Measurements from ENCODE around the gene HEXIM1. TPM values are rescaled to one million over a fixed set of nuclear protein-coding genes. Genes with fewer than 3 reads are reported as not detected.
A peak's percentile ranks its signal among the peaks of the same experiment; 100 is the strongest.

HEXIM1 gene
- total and polyA plus RNA-seq, 4 donors, result 40.8 to 64.0 (median 55.7) TPM

DNA sequence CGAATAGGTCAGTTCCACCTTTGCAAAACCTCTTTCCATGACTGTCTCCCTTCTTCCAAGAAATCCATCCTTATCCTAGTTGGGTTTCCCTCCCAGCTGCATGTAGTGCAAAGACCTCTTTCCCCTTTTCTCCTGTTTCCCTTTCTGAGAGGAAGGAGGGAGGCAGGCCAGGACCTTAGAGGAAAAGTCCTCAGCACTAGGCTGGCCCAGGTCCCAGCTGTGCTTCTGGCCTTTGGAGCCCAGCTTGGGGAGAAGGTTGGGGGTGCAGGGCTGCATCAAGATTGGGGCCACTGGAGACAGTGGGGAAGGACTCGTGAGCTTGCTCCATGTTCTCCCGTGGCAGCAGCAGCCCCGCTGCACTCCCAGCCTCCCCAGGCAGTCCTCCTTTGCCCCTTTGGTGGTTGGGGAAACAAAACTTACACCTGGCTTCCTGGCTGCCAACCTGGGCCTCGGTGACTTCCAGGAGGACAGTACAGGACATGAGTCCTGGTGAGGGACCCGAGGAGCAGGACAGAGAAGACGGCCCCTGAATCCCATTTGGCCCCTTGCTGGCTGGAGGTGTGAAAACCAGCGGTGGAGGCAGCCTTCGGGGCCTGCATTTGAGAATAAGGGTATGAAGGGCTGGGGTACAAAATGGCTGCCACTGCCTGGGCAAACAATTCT lies 13.9 kb downstream of the HEXIM1 start:
- intact Hi-C loops (cut with DNase I), result no loop called here
- WGBS, 2 donors, result 52 to 53% methylated on average over 9 of the region's 9 CpGs
- DNase-seq (peak in 1 of 2 donors; percentile 61), ATAC-seq (ENCODE audit: low FRiP score) (no peak)
- H3K4me3 ChIP-seq (ENCODE audit: low read length in 2 of 2), result no peak overlapping the region
- H3K4me1 ChIP-seq (ENCODE audit: control insufficient read depth in 1 of 2, insufficient read depth in 2 of 2, low read length in 2 of 2), result no peaks in the 10 kb centered on the region
- no peaks in the 10 kb centered on the region for H3K27me3 ChIP-seq (ENCODE audit: control insufficient read depth in 1 of 2, insufficient read depth in 2 of 2, low read length in 1 of 2)
- no peaks in the 10 kb centered on the region for H3K9me3 ChIP-seq (ENCODE audit: control insufficient read depth, low read length)
- peak overlapping the region in 1 of 2 donors; percentile 37 for H3K27ac ChIP-seq (ENCODE audit: low read depth in 1 of 2, low read length in 2 of 2)
- no peaks in the 10 kb centered on the region for H3K36me3 ChIP-seq (ENCODE audit: control insufficient read depth in 1 of 2, insufficient read depth in 2 of 2, low read length in 1 of 2)

GRCh38 chr17:45164734-45165269 lies 16.5 kb downstream of the HEXIM1 start:
- no peaks in the 10 kb centered on the region for H3K36me3 ChIP-seq (ENCODE audit: control insufficient read depth in 1 of 2, insufficient read depth in 2 of 2, low read length in 1 of 2)
- no peaks in the 10 kb centered on the region for H3K4me1 ChIP-seq (ENCODE audit: control insufficient read depth in 1 of 2, insufficient read depth in 2 of 2, low read length in 2 of 2)
- 91 to 92% methylated on average over 7 of the region's 7 CpGs for WGBS, 2 donors
- DNase-seq (peak in 1 of 2 donors; percentile 26), ATAC-seq (ENCODE audit: low FRiP score) (no peak)
- H3K27ac ChIP-seq (ENCODE audit: low read depth in 1 of 2, low read length in 2 of 2), result no peak overlapping the region
- intact Hi-C loops (cut with DNase I), result no loop called here
- no peaks in the 10 kb centered on the region for H3K9me3 ChIP-seq (ENCODE audit: control insufficient read depth, low read length)
- H3K4me3 ChIP-seq (ENCODE audit: low read length in 2 of 2), result no peak overlapping the region
- no peaks in the 10 kb centered on the region for H3K27me3 ChIP-seq (ENCODE audit: control insufficient read depth in 1 of 2, insufficient read depth in 2 of 2, low read length in 1 of 2)

GRCh38 chr17:45168991-45169752 lies 20.9 kb downstream of the HEXIM1 start:
- intact Hi-C loops (cut with DNase I), result no loop called here
- Histone ChIP-seq H3K27ac (ENCODE audit: low read depth in 1 of 2, low read length in 2 of 2) (no peak overlapping the region), H3K4me1 (ENCODE audit: control insufficient read depth in 1 of 2, insufficient read depth in 2 of 2, low read length in 2 of 2) (no peaks in the 10 kb centered on the region), H3K36me3 (ENCODE audit: control insufficient read depth in 1 of 2, insufficient read depth in 2 of 2, low read length in 1 of 2) (no peaks in the 10 kb centered on the region), H3K27me3 (ENCODE audit: control insufficient read depth in 1 of 2, insufficient read depth in 2 of 2, low read length in 1 of 2) (no peaks in the 10 kb centered on the region), H3K4me3 (ENCODE audit: low read length in 2 of 2) (no peak overlapping the region), H3K9me3 (ENCODE audit: control insufficient read depth, low read length) (no peaks in the 10 kb centered on the region)
- ATAC-seq (ENCODE audit: low FRiP score) (no peak), DNase-seq (peak in 1 of 2 donors; percentile 51)
- 94% methylated on average over 43 of the region's 43 CpGs for WGBS, 2 donors

DNA sequence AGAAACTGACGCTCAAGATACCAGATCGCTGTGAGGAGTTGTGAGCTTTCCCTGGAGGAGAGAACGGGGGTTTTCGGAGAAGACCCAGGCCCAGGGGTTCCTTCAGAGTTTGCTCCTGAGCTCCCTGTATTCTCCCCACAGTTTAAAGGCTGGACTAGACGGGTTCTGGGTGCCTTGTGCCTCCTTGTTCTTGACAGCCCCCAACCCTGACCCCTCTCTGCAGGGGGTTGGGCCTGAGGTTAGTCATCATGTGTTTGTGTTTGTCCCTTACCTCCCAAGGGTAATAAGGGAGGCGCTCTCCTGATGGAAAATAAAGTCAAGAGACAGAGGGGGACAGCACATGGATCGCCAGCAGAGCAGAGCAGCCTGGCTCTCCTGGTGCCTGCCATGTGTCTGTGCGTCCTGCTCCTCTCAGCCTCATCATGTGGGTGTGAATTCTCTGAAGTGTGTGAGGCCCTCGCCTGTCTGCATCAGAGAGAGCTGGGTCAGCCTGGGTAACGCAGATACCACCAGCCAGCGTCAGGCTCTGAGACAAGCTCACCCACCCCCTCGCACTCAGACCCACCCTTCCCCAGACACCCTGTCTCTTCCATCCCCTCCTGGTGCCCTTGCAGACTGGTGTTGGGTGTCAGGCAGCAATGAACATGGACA lies 22.1 kb downstream of the HEXIM1 start:
- Histone ChIP-seq H3K27me3 (ENCODE audit: control insufficient read depth in 1 of 2, insufficient read depth in 2 of 2, low read length in 1 of 2) (no peaks in the 10 kb centered on the region), H3K36me3 (ENCODE audit: control insufficient read depth in 1 of 2, insufficient read depth in 2 of 2, low read length in 1 of 2) (no peaks in the 10 kb centered on the region), H3K27ac (ENCODE audit: low read depth in 1 of 2, low read length in 2 of 2) (peak overlapping the region; percentile 68 to 98), H3K4me3 (ENCODE audit: low read length in 2 of 2) (no peak overlapping the region), H3K9me3 (ENCODE audit: control insufficient read depth, low read length) (no peaks in the 10 kb centered on the region), H3K4me1 (ENCODE audit: control insufficient read depth in 1 of 2, insufficient read depth in 2 of 2, low read length in 2 of 2) (no peaks in the 10 kb centered on the region)
- 51 to 56% methylated on average over 12 of the region's 12 CpGs for WGBS, 2 donors
- intact Hi-C loops (cut with DNase I), result no loop called here
- ATAC-seq (ENCODE audit: low FRiP score), result no peak
- DNase-seq, result no peak

- Histone ChIP-seq H3K27ac (ENCODE audit: low read depth in 1 of 2, low read length in 2 of 2) (peak overlapping the region; percentile 77 to 98), H3K4me1 (ENCODE audit: control insufficient read depth in 1 of 2, insufficient read depth in 2 of 2, low read length in 2 of 2) (no peaks in the 10 kb centered on the region), H3K4me3 (ENCODE audit: low read length in 2 of 2) (peak overlapping the region; percentile 29 to 47), H3K27me3 (ENCODE audit: control insufficient read depth in 1 of 2, insufficient read depth in 2 of 2, low read length in 1 of 2) (no peaks in the 10 kb centered on the region), H3K9me3 (ENCODE audit: control insufficient read depth, low read length) (no peaks in the 10 kb centered on the region), H3K36me3 (ENCODE audit: control insufficient read depth in 1 of 2, insufficient read depth in 2 of 2, low read length in 1 of 2) (no peaks in the 10 kb centered on the region)
- DNase-seq (peak; percentile 89 to 90), ATAC-seq (ENCODE audit: low FRiP score) (peak; percentile 84)
- 0 to 3% methylated on average over 5 of the region's 5 CpGs for WGBS, 2 donors
- intact Hi-C loops (cut with DNase I), result loop anchor here in 1 of 2 donors (1.0 kb wide), 1 partner anchor 10 kb away; the partner anchor contains the start of gene HEXIM2
Measured at GRCh38 chr17:45170931-45171337, 22.7 kb downstream of the HEXIM1 start.

DNA sequence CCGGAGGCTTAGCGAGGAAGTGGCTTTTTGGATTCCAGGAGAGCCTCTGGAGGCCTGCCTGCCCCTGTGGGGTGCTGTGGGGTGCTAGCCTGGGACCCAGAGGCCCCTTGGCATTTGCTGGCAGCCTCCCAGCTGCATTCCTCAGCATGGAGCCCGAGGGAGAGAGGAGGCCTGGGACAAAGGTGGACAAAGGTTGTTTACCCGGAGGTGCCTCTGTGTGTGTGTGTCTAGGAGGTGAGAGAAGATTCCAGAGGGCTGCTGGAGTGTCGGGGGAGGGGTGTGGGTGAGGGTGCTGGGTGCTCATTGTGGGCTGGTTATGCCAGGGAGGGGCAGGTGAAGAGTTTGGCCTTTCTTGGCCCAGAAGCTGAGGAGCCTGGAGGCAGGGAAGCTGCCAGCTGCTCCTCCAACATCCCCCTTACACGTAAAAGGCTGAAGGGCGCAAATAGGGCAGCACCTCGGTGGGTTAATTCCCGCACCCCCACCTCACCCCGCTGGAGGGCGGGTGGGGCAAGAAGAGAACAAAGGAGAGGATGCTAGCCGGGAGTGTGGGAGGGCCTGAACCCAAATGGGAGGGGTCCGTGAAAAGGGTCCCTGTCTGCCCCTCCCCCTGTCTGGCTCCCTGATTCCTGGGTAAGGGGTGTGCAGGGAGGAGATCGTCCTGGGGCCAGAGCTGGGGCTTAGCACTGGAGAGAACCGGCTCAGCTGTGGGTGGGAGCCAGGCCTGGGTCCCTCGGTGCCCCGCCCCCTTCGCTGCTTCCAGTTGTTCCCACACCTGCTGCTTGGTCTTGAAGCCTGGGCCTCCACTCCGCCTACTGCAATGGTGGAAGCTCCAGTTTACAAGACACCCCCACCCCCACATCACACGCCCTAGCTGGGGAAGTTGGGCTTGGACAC lies 23.3 kb downstream of the HEXIM1 start:
- peak overlapping the region; percentile 29 to 47 for H3K4me3 ChIP-seq (ENCODE audit: low read length in 2 of 2)
- H3K4me1 ChIP-seq (ENCODE audit: control insufficient read depth in 1 of 2, insufficient read depth in 2 of 2, low read length in 2 of 2), result peaks cover 0 to 2% of the 10 kb centered on the region in 2 donors
- H3K27ac ChIP-seq (ENCODE audit: low read depth in 1 of 2, low read length in 2 of 2), result peak overlapping the region; percentile 77 to 98
- 6 to 8% methylated on average over 20 of the region's 20 CpGs for WGBS, 2 donors
- DNase-seq (peak; percentile 76), ATAC-seq (ENCODE audit: low FRiP score) (peak; percentile 54)
- no peaks in the 10 kb centered on the region for H3K27me3 ChIP-seq (ENCODE audit: control insufficient read depth in 1 of 2, insufficient read depth in 2 of 2, low read length in 1 of 2)
- intact Hi-C loops (cut with DNase I), result loop anchor here in 1 of 2 donors (1.0 to 2.0 kb wide), 2 partner anchors 10 to 23 kb away; partner anchors contain the start of genes HEXIM1 and HEXIM2
- H3K36me3 ChIP-seq (ENCODE audit: control insufficient read depth in 1 of 2, insufficient read depth in 2 of 2, low read length in 1 of 2), result no peaks in the 10 kb centered on the region
- no peaks in the 10 kb centered on the region for H3K9me3 ChIP-seq (ENCODE audit: control insufficient read depth, low read length)

DNA sequence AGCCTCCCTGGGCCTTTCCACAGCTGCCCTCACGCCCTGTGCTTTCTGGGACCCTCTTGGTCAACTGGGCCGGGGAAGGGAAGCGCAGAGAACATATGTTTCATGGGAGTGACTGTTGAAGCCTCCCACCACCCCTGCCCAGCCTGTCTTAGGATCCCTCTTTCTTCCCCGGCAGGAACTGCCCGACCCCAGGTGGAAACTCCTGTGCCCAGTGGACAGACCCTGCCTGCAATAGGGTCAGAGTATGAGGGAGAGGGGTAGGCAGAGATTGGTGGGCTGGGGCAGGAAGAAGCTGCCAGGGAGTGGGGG lies 23.9 kb downstream of the HEXIM1 start:
- ATAC-seq (ENCODE audit: low FRiP score) (no peak), DNase-seq (no peak)
- Histone ChIP-seq H3K4me1 (ENCODE audit: control insufficient read depth in 1 of 2, insufficient read depth in 2 of 2, low read length in 2 of 2) (peaks cover 0 to 2% of the 10 kb centered on the region in 2 donors), H3K27me3 (ENCODE audit: control insufficient read depth in 1 of 2, insufficient read depth in 2 of 2, low read length in 1 of 2) (no peaks in the 10 kb centered on the region), H3K9me3 (ENCODE audit: control insufficient read depth, low read length) (no peaks in the 10 kb centered on the region), H3K4me3 (ENCODE audit: low read length in 2 of 2) (peak overlapping the region; percentile 29 to 47), H3K36me3 (ENCODE audit: control insufficient read depth in 1 of 2, insufficient read depth in 2 of 2, low read length in 1 of 2) (no peaks in the 10 kb centered on the region), H3K27ac (ENCODE audit: low read depth in 1 of 2, low read length in 2 of 2) (peak overlapping the region; percentile 77 to 98)
- intact Hi-C loops (cut with DNase I), result loop anchor here in 1 of 2 donors (2.0 kb wide), 1 partner anchor 23 kb away; the partner anchor contains the start of gene HEXIM1
- 31 to 32% methylated on average over 5 of the region's 5 CpGs for WGBS, 2 donors
